HCT116 (cell line): ENCODE measurements around the gene MROH8.

Experiments
- ATF3 ChIP-seq: IDR thresholded peaks from 2 replicates; pipeline ENCODE4 v1.6.1; 2012
- EZH2 ChIP-seq: fragments of 200-600 bp; sonication (generic); IDR thresholded peaks from 2 replicates; pipeline ENCODE4 v1.6.1; 2017; ENCODE audit warnings: antibody characterized with exemption, mixed run types
- YY1 ChIP-seq: IDR thresholded peaks from 2 replicates; pipeline ENCODE4 v1.6.1; 2011; ENCODE audit warnings: low read length, low read depth, moderate library complexity, mild to moderate bottlenecking; ENCODE audit not compliant: insufficient replicate concordance; ENCODE audit errors: extremely low read depth

- TF ChIP-seq ATF3: no peak
- TF ChIP-seq EZH2: no peak
- no peak for TF ChIP-seq YY1
These were observed 103.2 kb downstream of the MROH8 start for GRCh38 chr20:37075932-37076685.
